ENCODE results near the gene P2RX4.
"Not testable (repeated sequence)": the region's sequence is repeated elsewhere in the genome, so short reads cannot be mapped to it uniquely, and the experiment has no call there.

The P2RX4 gene

DNA sequence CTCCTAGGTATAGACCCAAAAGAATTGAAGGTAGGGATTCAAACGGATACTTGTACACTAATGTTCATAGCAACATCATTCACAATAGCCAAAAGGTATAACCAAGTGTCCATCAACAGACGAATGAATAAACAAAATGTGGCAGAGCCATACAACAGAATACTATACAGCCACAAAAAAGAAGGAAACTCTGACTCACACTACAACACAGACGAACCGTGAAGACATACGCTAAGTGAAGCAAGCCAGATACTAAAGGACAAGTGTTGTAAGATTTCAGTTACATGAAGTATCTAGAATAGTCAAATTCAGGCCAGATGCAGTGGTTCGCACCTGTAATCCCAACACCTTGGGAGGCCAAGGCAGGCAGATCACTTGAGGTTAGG, 67.4 kb downstream of the P2RX4 start:
- DNase-seq (ENCODE audit: low spot score), result no peak

GRCh38 chr12:121278169-121279070, 68.5 kb downstream of the P2RX4 start:
- DNase-seq (ENCODE audit: low spot score), result no peak

GRCh38 chr12:121279071-121279375, 69.1 kb downstream of the P2RX4 start:
- DNase-seq (ENCODE audit: low spot score), result no peak

- DNase-seq (ENCODE audit: low spot score), result no peak
Observed at GRCh38 chr12:121279507-121279915, 69.6 kb downstream of the P2RX4 start.

GRCh38 chr12:121280531-121280930, 70.6 kb downstream of the P2RX4 start:
- not testable (repeated sequence) for DNase-seq (ENCODE audit: low spot score)

DNA sequence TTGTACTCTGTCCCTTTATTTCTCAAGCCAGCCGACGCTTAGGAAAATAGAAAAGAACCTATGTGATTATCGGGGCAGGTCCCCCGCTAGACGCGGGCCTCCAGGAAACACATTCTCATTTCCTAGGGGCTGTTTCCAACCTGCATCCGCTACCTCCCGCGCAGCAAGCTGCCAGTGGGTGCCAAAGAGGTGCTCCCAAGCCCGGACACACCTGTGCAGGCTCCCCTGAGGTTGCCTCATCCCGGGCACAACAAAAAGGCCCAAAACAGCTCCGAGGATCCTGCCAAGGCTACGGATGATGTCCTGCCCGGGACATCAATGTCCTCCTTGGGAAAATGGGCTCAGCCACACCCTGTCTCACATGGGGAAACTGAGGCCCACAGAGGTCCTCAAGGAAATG, 71.2 kb downstream of the P2RX4 start:
- not testable (repeated sequence) for DNase-seq (ENCODE audit: low spot score)

- DNase-seq (ENCODE audit: low spot score), result no peak
Observed at GRCh38 chr12:121282072-121282742, 72.3 kb downstream of the P2RX4 start.

DNA sequence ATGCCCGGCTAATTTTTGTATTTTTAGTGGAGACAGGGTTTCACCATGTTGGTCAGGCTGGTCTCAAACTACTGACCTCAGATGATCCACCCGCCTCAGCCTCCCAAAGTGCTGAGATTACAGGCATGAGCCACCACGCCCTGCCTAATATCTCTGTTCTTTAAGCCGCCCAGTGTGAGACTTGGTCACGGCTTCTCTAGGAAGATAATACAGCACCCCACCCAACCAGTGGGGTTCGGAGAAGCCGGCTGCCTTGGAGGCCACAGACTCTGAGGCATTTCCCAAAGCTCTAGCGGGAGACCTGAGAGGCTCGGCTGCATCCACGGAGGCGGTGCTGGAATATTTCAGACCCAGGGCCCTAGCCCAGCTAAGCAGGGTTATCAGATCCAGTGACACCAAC, 73.0 kb downstream of the P2RX4 start:
- not testable (repeated sequence) for DNase-seq (ENCODE audit: low spot score)

- DNase-seq (ENCODE audit: low spot score), result no peak
Observed at GRCh38 chr12:121283388-121283787, 73.5 kb downstream of the P2RX4 start.
